Ramos (cell line): ENCODE measurements around the gene ACSF3.
"Not testable (repeated sequence)": the region's sequence is repeated elsewhere in the genome, so short reads cannot be mapped to it uniquely, and the experiment has no call there.

Source experiments
- in situ Hi-C: fragments of 300-500 bp; cut with MboI; formaldehyde crosslinking; loops from one replicate; pipeline ENCODE4 v1.14.3; 2022; ENCODE audit warnings: low sequenced_read_pairs; ENCODE audit not compliant: unreplicated experiment

Gene ACSF3

DNA sequence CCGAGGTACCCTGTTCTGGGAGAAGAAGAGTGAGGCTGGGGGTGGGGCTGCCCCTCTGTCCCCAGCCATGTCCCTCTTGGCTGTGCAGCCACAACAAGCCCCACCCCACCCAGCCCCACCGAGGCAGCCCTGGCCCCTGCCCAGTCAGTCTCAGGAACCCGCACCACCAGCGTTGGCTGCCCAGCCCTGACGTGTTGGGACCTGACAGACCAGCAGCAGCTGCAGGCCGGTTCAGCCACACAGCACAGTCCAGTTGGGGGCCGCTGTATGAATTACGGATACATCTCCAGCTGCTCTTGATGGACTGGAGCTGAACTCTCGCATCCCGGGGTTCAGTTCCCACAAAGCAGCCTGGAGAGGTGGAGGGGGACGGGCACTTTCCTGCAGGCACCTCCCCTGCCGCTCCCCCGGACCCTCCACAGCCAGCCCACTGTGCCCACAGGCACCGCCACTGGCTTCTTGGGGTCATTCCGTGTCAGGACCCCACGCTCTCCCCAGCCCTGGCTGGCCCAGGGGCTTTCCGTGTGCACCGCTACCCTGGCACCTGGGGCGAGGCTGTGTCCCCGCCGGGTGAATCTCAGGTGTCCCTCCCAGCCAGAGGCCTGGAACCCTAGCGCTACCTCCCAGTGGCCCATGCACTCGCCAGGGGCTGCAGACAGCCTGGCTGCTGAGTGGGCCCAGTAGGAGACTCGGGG is 84.9 kb downstream of the ACSF3 start:
- in situ Hi-C loops = no loop called here

DNA sequence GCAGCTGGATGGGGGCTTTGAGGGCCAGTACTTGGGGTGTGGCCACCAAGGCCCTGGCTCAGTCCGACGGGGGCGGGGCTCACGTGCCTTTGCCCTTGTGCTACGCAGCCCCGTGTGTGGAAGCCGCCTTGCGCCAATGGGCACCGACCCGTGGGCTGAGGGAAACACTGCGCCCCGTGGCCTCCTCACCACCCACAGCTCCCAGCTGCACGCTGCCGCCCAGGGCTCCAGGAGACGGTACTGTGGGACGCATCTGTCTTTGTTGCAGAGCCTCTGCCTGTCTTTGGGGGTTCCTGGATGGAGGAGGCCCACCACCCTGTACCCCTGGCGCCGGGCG is 85.5 kb downstream of the ACSF3 start:
- in situ Hi-C loops = no loop called here

DNA sequence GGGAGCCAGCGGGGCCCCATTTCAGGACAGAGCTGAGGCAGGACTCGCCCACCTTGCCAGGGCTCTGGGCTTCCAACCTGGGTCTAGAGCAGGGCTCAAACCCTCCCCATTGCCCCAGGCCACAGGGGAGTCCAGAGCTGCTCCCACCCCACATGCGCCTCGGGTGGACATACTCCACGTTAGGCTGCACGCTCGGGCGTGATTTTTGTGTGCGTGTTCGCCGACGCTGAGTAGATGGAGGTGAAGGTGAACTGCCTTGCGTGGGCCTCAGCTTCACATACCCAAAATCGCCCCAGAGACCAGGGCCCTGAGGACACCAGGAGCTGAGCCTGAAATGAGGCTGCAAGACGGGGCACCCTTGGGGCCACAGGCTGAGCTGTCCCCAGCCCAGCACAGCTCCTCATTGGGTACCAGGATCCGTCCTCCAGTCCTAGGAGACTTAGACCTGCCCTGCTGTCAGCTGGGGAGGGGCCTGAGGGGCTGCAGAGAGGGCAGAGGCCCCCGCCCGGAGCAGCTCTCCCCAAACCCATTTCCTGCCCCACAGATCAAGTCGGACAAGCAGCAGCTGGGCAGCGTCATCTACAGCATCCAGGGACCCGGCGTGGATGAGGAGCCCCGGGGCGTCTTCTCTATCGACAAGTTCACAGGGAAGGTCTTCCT is 86.1 kb downstream of the ACSF3 start:
- in situ Hi-C loops = no loop called here

GRCh38 chr16:89183463-89183862 is 89.8 kb downstream of the ACSF3 start:
- in situ Hi-C loops = no loop called here

GRCh38 chr16:89183975-89184676 is 90.5 kb downstream of the ACSF3 start:
- in situ Hi-C loops = no loop called here

GRCh38 chr16:89184677-89184932 is 91.0 kb downstream of the ACSF3 start:
- in situ Hi-C loops = no loop called here

GRCh38 chr16:89184933-89185794 is 91.5 kb downstream of the ACSF3 start:
- in situ Hi-C loops = no loop called here

DNA sequence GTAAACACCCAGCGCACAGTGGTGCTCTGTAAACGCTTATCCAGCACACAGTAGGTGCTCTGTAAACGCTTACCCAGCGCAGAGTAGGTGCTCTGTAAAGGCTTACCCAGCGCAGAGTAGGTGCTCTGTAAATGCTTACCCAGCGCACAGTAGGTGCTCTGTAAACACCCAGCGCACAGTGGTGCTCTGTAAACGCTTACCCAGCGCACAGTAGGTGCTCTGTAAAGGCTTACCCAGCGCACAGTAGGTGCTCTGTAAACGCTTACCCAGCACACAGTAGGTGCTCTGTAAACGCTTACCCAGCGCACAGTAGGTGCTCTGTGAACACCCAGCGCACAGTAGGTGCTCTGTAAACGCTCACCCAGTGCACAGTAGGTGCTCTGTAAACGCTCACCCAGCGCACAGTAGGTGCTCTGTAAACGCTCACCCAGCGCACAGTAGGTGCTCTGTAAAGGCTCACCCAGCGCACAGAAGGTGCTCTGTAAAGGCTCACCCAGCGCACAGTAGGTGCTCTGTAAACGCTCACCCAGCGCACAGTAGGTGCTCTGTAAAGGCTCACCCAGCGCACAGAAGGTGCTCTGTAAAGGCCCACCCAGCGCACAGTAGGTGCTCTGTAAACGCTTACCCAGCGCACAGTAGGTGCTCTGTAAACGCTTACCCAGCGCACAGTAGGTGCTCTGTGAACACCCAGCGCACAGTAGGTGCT is 92.4 kb downstream of the ACSF3 start:
- in situ Hi-C loops = not testable (repeated sequence)

DNA sequence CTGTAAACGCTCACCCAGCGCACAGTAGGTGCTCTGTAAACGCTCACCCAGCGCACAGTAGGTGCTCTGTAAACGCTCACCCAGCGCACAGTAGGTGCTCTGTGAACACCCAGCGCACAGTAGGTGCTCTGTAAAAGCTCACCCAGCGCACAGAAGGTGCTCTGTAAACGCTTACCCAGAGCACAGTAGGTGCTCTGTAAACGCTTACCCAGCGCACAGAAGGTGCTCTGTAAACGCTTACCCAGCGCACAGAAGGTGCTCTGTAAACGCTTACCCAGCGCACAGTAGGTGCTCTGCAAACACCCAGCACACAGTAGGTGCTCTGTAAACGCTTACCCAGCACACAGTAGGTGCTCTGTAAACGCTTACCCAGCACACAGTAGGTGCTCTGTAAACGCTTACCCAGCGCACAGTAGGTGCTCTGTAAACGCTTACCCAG is 93.0 kb downstream of the ACSF3 start:
- in situ Hi-C loops = not testable (repeated sequence)

- in situ Hi-C loops = no loop called here
Measured at GRCh38 chr16:89187032-89187769, 93.5 kb downstream of the ACSF3 start.

DNA sequence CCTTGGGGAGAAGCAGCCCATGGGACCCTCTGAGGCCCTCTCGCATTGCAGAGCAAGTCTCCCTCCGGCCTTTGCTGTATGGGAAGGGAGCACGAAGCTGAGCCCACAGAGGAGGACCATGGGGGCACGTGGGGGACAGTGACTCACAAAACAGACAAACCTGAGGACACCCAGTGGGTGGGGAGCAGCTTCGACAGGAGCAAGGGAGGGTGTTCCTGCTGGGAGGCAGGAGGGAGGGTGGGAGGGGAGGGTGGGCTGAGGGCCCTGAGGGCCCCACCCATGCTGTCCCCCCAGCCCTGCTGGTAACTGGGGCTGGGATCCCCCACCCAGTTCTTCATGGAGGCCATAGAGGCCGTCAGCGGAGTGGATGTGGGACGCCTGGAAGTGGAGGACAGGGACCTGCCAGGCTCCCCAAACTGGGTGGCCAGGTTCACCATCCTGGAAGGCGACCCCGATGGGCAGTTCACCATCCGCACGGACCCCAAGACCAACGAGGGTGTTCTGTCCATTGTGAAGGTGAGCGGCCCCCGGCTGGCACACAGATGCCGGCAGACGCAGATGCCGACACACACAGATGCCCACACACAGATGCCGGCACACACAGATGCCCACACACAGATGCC is 94.2 kb downstream of the ACSF3 start:
- in situ Hi-C loops = no loop called here

- in situ Hi-C loops = not testable (repeated sequence)
Measured at GRCh38 chr16:89188471-89189357, 95.1 kb downstream of the ACSF3 start.

- in situ Hi-C loops = no loop called here
Measured at GRCh38 chr16:89189358-89190025, 95.8 kb downstream of the ACSF3 start.

DNA sequence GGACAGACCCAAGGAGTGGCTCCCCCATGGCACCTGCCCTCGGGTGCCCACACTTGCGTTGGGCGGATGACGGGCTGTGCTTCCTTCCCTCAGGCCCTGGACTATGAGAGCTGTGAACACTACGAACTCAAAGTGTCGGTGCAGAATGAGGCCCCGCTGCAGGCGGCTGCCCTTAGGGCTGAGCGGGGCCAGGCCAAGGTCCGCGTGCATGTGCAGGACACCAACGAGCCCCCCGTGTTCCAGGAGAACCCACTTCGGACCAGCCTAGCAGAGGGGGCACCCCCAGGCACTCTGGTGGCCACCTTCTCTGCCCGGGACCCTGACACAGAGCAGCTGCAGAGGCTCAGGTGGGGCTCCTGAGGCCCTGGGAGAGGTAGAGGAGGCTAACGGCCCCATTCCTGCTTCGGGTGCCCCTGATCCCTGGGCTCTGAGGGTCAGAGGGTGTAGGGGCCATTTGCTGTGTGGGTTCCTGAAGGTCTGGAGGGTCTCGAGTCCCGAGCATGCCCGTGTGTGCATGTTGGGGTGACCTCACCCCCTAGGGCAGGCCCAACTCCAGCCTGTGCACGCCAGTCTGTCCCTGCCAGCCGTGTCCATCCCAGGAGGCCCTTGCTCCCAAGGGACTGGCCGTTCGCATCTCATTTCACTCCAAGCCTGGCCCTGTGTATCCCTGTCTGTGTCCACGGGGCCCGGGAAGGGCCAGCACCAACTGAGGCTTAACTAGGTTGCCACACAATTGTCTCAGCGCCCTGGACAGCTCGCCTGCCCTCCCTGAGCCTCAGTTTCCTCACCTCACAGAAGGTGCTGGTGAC is 96.7 kb downstream of the ACSF3 start:
- in situ Hi-C loops = no loop called here

DNA sequence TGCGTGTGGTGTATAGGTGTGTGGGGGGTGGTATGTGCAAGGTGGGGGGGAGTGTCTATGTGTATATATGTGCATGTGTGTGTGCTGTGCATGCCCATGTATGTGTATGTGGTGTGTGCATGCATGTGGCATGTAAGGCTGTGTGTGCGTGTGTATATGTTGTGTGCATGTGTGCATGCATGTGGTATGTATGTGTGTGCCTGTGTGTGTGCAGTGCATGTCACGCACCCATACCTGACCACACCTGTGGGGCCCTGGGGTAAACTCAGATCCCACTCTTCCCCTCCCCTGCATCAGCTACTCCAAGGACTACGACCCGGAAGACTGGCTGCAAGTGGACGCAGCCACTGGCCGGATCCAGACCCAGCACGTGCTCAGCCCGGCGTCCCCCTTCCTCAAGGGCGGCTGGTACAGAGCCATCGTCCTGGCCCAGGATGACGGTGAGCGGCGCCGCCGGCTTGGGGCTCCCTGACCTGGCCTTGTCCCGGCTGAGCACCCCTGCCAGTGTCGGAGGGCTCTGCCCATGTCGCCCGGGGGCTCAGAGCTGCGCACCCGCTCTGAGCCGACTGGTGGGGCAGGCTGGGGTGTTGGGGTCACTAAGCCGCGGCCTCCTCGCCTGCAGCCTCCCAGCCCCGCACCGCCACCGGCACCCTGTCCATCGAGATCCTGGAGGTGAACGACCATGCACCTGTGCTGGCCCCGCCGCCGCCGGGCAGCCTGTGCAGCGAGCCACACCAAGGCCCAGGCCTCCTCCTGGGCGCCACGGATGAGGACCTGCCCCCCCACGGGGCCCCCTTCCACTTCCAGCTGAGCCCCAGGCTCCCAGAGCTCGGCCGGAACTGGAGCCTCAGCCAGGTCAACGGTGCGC is 97.6 kb downstream of the ACSF3 start:
- in situ Hi-C loops = no loop called here

- in situ Hi-C loops = no loop called here
Measured at GRCh38 chr16:89191901-89192185, 98.2 kb downstream of the ACSF3 start.
